ENCODE data around the gene CDK5RAP2.

CDK5RAP2 gene

GRCh38 chr9:120393386-120394057 is 186.4 kb downstream of the CDK5RAP2 start:
- DNase-seq, result no peak

GRCh38 chr9:120392711-120393110 is 187.3 kb downstream of the CDK5RAP2 start:
- no peak for DNase-seq

- no peak for DNase-seq
Measured at GRCh38 chr9:120392245-120392644, 187.7 kb downstream of the CDK5RAP2 start.

GRCh38 chr9:120391691-120392090 is 188.3 kb downstream of the CDK5RAP2 start:
- no peak for DNase-seq

GRCh38 chr9:120390637-120391190 is 189.3 kb downstream of the CDK5RAP2 start:
- DNase-seq, result no peak

GRCh38 chr9:120389867-120390266 is 190.1 kb downstream of the CDK5RAP2 start:
- DNase-seq, result no peak

- DNase-seq, result no peak
Measured at GRCh38 chr9:120389300-120389699, 190.7 kb downstream of the CDK5RAP2 start.

- DNase-seq, result no peak
Measured at GRCh38 chr9:120388003-120388855, 191.7 kb downstream of the CDK5RAP2 start.

GRCh38 chr9:120387257-120388002 is 192.5 kb downstream of the CDK5RAP2 start:
- DNase-seq, result no peak

GRCh38 chr9:120386390-120387131 is 193.4 kb downstream of the CDK5RAP2 start:
- no peak for DNase-seq

GRCh38 chr9:120385606-120386389 is 194.2 kb downstream of the CDK5RAP2 start:
- DNase-seq, result no peak

GRCh38 chr9:120384925-120385272 is 195.1 kb downstream of the CDK5RAP2 start:
- no peak for DNase-seq

GRCh38 chr9:120383999-120384924 is 195.7 kb downstream of the CDK5RAP2 start:
- no peak for DNase-seq

- no peak for DNase-seq
Measured at GRCh38 chr9:120383611-120383998, 196.4 kb downstream of the CDK5RAP2 start.

GRCh38 chr9:120382453-120382852 is 197.5 kb downstream of the CDK5RAP2 start:
- no peak for DNase-seq

- no peak for DNase-seq
Measured at GRCh38 chr9:120381839-120382238, 198.1 kb downstream of the CDK5RAP2 start.

- DNase-seq, result no peak
Measured at GRCh38 chr9:120379611-120380010, 200.4 kb downstream of the CDK5RAP2 start.

- DNase-seq, result no peak
Measured at GRCh38 chr9:120378680-120379079, 201.3 kb downstream of the CDK5RAP2 start.

GRCh38 chr9:120377268-120378159 is 202.5 kb downstream of the CDK5RAP2 start:
- no peak for DNase-seq

GRCh38 chr9:120376101-120376500 is 203.9 kb downstream of the CDK5RAP2 start:
- DNase-seq, result no peak

Data from CD4-positive, alpha-beta T cell treated with Interferon alpha-2 for 1 hour (primary cell).